Suprapubic skin (tissue), 4 donors: Measurements from ENCODE around the gene ANOS1.

Source experiments
- EP300 ChIP-seq: sonication (generic); formaldehyde crosslinking; IDR thresholded peaks from one replicate; pipeline ENCODE4 v1.6.1; 2017; ENCODE audit warnings: antibody characterized with exemption
- POLR2A ChIP-seq, 2 donors: fragments of 450-650 bp; IDR thresholded peaks; one replicate each; pipeline ENCODE4 v1.6.1; 2017; ENCODE audit warnings: antibody characterized with exemption in 2 of 2, mild to moderate bottlenecking in 2 of 2, moderate library complexity in 2 of 2
- POLR2AphosphoS5 ChIP-seq, 3 donors: sonication (generic); formaldehyde crosslinking; IDR thresholded peaks; one replicate each; pipeline ENCODE4 v1.6.1; 2017; ENCODE audit warnings: antibody characterized with exemption in 3 of 3
- TF ChIP-seq, protein P1 (sequence below), 2 donors: fragments of 200-600 bp in 1 of 2; fragments of 450-650 bp in 1 of 2; sonication (generic) in 1 of 2; IDR thresholded peaks; one replicate each; pipeline ENCODE4 v1.5.1; 2016 to 2019; ENCODE audit warnings: antibody characterized with exemption in 2 of 2, mild to moderate bottlenecking in 1 of 2, moderate library complexity in 1 of 2

DNA sequence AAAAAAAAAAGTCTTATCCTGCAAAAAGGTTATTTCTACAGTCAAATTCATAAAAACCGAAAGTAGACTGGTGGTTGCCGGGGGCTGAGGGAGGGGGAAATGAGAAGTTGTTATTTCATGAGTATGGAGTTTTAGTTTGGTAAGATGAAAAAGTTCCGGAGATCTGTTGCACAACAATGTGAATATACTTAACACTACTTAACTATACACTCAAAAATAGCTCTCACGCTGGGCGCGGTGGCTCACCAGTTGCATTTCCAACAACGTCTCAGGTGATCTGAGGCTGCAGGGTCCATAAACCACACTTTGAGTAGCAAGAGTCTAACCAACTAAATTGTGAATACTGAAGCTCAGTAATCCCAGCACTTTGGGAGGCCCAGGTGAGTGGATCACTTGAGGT is 52.4 kb downstream of the ANOS1 start:
- TF ChIP-seq EP300 (no peak), POLR2A (IDR thresholded peaks at IDR 0.05) (no peak), POLR2AphosphoS5 (IDR thresholded peaks at IDR 0.05) (no peak)
- TF ChIP-seq, protein P1, sequence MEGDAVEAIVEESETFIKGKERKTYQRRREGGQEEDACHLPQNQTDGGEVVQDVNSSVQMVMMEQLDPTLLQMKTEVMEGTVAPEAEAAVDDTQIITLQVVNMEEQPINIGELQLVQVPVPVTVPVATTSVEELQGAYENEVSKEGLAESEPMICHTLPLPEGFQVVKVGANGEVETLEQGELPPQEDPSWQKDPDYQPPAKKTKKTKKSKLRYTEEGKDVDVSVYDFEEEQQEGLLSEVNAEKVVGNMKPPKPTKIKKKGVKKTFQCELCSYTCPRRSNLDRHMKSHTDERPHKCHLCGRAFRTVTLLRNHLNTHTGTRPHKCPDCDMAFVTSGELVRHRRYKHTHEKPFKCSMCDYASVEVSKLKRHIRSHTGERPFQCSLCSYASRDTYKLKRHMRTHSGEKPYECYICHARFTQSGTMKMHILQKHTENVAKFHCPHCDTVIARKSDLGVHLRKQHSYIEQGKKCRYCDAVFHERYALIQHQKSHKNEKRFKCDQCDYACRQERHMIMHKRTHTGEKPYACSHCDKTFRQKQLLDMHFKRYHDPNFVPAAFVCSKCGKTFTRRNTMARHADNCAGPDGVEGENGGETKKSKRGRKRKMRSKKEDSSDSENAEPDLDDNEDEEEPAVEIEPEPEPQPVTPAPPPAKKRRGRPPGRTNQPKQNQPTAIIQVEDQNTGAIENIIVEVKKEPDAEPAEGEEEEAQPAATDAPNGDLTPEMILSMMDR (IDR thresholded peaks at IDR 0.05), result no peak
